ENCODE measurements around the gene SSPN.

- no peak for TF ChIP-seq CTCF (IDR thresholded peaks at IDR 0.05; ENCODE audit: poor library complexity, severe bottlenecking)
- no peak for TF ChIP-seq TAF1 (IDR thresholded peaks at IDR 0.05; ENCODE audit: low read depth)
- TF ChIP-seq POLR2AphosphoS5 (IDR thresholded peaks at IDR 0.05), result no peak
Measured at GRCh38 chr12:26255893-26256645, 60.7 kb downstream of the SSPN start.

Data from neural cell (in vitro differentiated cells).